ENCODE measurements around the gene CEBPG.

CEBPG gene

DNA sequence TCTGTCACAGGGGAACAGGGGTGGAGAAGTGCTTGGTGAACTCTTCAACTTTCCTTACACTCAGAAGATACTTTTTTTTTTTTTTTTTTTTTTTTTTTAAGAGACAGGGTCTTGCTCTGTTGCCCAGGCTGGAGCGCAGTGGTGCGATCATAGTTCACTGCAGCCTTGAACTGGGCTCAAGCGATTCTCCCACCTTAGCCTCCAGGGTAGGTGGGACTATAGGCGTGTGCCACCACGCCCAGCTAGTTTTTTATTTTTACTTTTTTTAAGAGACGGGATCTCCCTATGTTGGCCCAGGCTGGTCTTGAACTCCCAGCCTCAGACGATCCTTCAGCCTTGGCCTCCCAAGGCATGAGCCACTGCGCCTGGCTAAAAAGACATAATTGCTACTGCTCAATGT lies 11.5 kb downstream of the CEBPG start:
- DNase-seq = no peak

DNA sequence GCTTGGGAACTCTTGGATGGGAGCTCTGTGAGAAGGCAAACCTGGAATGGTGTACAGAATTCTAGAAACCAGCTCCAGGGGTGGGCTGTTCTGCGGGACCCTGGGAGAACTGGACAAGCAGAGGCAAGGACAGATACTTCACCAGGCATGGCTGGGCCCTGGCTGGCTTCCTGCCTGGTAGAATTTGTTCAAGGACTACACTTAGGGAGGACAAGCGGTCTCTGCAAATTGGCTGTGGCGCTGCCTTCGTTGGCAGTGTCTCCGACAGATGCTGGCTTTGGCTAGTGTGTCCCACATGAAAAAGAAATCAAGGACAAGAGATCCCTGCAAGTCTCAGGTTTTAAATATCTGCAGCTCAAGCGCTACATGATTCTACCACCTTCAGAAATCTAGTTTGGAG lies 12.4 kb downstream of the CEBPG start:
- no peak for DNase-seq

DNA sequence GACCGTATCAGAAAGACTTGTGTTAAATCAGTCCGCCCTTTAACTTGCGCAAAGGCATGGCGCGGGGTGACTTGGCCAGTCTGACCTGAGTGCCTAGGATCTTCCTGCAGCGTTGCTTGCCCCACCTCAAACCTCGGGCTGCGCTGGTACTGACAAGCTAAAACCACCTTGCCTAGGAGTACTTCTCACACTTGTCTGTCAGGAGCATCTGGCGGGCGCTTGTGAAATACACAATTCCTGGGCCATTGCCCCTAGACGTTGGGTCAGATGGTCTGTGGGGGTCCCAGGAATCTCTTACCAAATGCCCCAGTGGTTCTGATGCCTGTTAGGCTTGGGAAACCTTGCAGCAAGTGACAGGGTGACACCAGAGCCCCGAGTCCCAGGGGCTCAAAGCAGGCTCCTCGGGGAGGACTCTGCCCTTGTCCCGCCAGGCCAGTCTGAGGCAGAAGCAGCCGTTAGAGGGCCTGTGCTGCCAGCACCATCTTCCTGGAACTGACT lies 12.9 kb downstream of the CEBPG start:
- no peak for DNase-seq

DNA sequence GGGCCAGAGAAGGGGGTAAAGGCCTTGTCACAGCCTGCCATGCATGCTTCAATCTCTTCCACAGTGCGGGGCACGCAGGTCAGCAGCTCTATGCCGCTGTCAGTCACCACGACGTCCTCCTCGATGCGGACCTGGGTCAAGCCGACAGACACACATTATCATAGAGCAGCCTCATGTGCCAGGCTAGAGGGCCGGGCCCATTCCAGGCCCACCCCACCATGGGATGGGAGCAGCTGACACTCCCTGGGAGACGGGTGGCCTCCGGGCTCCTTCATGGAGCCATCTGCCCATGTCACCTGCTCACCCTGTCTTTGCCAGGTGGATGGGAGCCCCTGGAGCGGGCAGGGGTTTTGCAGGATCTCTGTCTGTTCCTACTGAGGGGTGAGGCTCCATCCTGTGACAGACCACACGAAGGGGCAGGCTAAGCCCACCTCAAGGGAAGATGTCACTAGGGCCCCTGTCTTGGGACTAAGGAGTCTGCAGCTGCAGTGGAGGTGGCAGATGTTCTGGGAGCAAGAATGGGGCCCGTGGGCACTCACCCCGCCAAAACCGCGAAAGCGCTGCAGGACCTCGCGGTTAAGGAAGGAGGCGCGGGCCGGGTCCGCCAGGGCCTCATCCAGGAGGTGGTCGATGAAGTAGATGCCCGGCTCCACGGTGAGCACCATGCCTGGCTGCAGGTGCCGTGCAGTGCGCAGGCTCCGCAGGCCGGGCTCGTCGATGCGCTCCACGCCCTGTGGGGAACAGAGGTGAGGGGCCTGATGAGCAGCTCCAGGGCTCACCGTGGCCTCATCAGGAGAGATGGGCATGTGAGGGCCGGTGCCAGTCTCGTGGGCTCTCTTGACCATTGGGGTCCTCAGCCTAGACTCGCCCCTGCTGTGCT lies 14.1 kb downstream of the CEBPG start:
- DNase-seq = no peak

DNA sequence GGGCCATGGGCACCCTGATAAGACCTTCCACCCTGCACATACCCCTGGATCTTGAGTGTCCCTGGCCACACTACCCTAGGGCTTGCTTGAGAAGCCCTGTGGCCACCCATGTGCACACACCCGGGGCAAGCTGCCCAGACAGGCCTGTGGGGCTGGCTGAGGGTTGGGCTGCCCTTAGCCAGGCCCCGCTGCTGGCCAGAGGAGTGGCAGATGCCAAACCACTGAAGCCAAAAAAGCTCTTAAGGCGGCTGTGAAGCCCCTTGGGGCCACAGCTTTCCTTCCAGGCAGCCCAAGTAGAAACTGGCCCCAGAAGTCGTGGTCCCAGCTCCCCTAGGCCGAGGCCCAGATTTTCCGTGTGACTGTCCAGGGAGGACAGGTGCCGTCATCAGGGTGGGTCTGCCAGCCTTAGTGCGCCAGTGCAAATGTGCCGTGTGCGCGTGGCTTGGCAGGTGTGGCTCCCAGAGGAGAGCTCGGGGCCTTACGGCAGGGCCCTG lies 14.8 kb downstream of the CEBPG start:
- no peak for DNase-seq

DNA sequence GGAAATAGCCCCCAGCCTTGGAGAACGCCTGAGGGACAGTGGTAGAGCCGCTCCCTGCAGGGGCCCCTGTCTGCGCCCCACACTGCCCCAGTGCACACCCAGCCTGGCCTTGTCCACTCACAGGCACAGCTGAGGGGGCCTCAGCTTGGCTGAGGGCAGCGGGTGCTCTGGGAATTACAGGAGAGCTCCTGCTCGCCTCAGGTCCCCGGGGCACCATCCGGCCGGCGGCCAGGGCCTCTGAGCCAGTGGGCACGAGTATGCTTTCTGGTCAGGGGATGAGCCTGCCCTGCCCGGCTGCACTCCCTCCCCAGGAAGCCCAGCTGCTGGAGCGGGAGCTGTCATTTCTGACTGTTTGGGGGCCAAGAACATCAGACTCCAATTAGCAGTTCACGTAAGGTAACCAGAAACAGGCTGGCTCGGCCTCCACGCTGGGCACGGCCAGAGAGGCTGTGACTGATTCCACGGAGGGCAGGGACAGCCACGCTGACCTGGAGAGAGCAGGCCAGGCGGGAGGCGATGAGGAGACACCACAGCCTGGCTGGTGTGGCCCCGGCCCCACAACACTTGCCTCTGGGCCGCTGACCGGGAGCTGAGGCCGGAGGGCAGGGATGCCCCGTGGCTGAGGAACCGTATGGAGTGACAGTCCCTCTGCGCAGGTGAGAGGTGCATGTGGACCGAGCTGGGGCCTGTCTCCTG lies 15.4 kb downstream of the CEBPG start:
- DNase-seq = no peak

DNA sequence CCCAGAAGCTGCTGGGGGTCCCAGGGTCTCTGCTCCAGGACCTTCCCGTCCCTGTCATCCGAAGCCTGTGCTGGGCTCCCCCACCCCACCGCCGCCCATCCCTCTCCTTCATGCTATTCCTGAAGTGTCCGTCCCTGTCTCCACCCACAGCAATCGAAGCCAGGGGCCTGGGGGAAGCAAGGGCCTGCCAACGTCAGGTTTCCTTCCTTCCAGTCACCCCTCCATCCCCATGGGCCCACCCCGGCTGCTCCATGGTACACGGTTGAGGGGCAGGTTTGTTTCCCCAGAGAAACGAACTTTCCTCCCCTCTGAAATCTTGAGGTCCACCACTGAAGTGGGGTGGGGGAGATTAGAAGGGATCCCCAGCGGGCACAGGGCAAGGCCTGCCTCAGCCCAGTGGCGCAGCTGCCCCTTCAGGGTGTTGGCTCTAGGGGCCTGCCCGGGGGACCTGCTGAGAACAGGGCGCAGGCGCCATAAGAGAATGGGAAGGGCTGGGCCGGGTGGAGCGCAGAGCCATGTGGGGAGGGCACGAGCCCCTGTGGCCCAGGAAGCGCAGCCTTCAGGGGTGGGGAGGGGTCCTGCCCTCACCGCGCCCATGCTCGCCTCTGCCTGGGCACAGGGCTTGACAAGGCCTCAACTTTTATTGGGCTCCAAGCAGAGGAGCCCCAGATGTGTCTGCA lies 16.1 kb downstream of the CEBPG start:
- DNase-seq = no peak

DNA sequence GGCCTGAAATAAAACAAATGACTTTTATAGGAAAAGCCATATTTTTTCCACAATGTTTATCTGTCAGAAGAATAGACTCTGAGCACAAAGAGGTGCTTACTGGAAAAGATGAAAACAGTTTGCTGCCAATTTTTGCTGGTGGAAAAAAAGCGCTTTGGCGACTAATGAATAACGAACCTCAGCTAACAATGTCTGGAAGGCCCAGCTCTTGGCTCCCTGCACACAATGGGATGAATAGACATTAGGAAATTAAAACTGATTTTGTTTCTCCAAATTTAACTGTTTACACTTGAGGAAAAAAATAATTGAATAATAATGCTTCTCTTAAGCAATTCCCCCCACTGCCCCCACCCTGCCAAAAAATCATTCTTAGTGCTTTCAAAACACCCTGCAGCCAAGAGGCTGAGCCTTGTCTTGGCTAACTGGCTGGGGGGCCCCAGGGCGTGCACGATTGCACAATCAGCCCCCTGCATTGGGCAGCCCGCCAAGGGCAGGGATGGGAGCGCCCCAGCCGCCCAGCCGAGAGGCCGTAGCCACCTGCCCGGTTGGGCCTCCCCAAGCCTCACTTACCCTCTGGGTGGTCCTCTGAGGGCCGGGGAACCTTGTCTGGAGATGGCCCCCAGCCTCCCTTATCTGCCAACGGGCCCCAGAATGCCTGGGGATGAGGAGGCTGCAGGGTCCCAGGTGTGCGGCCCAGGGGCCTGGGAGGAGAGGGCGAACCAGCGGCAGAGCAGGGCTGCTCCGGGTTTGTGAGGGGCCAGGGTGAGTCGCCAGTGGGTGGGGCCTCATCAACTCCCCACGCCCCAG lies 16.8 kb downstream of the CEBPG start:
- no peak for DNase-seq

DNA sequence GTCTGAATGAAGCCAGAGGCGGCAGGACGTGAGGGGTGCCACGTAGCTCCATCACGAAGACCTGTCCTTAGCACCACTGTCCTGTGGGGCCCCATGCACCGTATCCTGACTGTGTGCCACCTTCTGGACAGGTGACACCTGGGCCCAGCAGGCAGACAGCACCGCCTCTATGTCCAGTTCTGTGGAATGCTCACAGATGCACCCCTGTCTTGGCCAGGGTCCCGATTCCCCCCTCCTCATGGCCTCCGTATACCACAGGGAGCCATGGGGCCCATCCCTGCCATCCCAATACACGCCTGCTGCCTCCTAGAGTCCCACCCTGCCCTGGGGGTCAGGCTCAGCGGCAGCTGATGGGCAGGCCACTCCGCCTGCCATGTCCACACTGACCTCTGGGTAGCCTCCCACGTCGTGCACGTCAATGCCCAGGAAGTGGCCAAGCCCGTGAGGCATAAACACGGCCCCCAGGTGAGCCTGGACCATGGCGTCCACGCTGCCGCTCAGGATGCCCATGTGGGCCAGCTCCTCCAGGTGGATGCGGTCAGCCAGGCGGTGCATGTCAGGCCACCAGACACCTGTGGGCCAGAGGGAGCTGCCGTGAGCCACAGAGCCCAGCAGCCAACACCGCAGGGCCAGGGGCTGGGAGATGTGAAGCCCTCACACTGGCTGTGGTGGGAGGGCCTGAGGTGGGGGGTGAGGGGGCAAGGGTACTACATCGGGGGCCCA lies 17.6 kb downstream of the CEBPG start:
- no peak for DNase-seq

DNA sequence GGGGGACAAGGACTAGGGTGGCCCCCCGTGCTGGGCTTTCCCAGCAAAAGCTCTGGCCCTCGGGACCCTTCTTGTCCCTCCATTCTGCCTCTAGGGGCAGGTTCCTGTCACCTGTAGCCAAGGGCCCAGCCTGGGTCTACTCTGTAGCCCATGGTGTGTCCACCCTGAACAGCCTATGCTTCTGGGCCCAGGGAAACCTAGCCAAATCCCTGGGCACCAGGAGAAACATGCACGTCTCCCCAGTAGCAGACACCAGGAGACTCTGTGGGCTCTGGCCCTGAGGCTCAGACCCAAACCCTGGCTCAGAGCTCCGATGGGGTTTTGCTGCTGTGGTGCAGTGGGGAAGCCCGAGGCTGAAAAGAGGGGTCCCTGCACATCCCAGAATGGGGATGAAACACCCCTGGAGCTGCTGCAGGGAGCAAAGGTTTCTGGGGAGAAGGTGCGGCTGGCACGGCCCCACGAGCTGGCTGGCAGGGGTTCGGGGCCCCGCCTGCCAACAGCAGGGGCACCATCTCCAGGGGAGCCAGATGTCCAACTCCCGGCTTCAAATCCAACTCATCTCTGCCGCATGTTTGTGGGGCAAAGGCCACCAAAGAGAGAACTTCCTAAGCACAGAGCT lies 18.2 kb downstream of the CEBPG start:
- no peak for DNase-seq

DNA sequence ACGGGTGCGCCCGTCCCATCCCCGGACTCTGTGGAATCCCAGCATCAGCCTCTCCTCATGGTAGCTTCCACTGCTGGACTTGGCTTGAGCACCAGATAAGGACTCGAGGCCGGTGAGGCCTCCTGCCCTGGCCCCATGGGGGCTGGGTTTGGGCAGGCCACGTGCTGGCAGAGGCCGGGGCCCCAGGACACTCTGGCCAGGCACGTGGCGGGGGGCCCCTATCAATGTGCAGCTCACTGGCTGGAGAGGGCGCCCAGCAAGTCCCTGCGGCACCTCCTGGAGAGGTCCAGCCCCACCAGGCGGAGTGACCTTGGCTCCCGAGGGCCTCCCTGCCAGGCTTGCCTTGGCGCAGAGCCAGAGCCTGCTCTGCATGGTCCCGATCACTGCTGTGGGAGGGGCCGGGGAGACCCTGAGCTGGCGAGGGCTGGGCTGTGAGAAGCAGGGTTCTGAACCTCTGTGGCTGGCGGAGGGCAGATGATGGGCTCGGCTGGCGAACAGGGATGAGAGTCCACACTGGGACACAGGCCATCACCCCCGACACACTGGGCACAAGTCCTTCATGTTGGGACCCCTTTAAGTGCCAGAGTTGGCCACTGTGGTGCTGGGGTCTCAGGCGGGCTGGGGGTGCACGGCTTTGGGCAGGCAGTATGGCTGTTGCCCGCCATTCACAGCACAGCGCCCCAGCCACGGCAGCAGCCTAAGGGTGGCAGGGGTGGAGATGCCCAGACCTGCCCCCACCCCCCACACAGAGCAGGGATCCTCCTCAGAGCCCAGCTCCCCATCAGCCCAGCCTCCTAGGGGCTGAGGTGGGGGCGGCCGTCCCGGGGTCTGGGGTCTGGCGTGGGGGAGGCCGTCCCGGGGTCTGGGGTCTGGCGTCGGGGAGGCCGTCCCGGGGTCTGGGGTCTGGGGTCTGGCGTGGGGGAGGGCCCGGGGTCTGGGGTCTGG lies 19.1 kb downstream of the CEBPG start:
- no peak for DNase-seq

DNA sequence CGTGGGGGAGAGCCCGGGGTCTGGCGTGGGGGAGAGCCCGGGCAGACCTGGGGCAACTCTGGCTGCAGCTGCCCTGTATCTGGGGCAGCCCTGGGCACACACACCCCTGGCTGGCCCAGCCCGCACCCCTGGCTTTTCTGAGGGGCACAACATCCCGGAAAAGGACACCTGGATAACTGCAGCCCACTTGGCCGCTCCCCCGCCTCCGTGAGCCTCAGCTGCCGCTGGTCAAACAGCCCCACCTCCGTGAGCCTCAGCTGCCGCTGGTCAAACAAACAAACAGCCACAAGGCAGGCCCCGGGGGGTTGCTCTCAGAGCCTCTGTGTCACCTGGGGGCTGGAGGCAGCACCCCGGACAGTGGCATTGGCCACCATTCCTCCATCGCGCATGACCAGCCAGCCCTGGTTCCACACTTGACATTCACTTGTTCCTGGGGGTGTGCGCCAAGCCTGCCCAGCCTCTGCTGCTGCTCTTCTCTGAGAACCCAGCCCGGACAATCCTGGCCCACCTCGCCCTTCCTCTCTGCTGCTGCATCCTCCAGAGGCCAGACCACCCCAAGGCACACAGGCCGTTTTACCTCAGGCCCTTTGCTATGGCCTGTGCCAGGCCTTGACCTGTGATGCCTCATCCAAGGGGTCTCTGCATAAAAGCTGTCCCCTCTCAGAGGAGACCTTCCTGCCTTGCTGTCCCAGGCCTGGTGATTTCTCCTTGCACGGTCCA lies 19.9 kb downstream of the CEBPG start:
- no peak for DNase-seq

DNA sequence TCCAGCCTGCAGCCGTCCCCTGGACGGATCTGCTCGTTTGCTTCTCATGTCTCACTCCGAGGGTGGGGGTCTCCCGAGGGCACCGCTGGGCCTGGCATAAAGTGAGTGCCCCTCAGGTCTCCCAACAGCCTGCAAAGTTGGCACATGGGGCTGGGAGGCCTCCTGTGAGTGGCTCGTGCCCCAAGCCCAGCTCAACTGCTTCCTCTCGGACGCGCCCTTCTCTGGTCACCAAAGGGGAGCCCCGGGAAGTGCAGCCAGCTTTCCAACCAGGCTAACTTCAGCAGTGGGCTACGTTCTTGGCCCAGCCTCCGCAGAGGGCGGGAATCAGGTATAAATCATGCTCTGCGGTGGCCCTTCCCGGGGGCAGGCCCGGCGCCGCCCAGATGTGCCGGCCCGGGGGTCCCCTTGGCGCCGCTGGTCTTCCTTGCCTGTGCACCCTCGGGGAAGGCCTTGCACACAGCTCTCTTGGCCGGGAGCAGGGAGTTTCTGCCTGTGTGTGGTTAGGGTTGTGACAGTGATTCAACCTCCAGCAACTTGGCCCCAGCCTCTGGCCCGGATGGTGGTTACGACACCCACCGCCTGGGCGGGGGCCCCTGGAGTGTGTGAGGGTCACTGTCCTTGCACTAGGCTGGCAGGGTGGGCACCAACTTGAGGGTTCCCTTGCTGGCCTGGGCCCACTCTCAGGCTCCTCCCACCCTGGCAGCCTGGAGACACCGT lies 20.7 kb downstream of the CEBPG start:
- no peak for DNase-seq

DNA sequence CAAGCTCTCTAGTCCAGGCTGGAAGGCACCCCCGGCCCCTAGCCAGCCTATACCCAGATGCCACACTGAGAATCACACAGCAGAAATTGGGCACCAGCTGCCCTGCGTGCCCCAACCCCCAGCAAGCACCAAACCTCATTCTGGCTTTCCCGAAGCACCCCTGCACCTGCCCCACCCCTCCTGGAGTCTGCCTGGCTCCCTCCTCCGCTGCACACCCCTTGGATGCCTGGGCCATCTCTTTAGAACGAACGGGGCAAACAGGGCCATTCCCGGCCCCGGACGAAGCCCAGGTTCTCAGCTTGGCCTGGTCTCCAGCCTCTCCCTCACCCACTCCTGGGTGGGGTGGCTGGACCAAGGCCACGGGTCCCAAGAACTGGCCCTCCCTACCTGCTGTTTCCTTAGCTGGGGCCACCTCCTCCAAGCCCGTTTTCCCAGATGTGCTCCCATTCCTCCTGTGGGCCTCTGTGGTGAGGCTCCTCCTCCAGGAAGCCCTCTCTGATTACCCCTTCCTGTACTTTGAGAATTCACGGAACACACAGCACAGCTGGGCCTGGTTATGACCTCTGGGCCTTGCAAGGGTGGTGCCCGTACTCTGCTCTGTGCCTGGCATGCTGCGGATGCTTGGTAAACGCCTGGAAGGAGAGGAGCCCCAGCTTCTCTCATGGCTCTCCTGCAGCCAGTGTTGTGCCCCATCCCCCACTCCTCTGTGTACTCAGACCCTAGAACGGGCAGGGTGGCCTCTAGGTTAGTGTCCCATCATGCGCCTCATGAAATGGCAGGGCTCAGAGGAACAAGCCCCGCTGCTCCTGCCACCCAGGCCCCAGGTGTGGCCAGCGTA lies 21.4 kb downstream of the CEBPG start:
- DNase-seq = no peak

DNA sequence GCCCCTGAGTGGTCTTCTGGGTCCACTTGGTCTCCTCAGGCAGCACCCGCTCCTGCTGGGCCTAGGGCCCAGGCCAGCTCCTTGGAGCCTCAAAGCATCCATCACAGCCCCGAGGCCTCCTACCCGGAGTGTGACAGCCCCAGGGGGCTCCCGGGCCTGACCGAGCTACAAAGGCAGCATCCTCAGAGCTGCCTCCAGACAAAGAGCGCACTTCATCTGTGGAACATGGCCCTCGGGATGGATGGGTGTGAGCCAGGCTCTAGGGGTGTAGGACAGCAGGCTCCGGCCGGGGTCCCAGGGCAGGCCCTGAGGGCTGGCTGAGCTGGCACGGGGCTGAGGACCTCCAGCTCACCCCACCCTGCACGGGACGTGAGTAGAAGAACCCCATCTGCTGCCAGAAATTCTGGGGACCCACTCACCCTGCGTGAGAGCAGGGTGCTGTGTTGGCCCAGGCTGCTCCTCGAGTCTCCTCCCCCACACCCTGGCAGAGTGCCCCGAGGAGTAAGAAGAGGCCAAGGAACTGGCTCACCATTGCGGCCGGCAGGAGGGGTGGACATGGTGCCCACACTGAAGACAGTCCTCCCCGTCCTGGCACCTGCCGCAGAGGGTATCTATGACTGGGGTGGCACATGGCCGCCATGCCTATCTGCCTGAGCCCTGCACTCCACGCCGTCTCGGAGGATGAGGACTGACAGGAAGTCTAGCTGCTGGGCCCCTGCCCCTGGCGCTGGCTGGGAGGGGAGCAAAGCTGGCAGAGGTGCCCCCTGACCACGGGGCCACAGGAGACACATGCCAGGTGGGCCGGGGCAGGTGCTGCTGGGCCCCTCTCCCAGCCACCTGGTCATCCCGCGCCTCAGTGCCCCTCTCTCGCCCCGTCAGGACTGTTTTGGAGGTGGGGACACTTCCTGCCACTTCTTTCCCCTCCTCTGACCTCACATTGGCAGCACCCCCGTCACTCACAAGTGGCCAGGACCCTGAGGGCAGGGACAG lies 22.3 kb downstream of the CEBPG start:
- no peak for DNase-seq

DNA sequence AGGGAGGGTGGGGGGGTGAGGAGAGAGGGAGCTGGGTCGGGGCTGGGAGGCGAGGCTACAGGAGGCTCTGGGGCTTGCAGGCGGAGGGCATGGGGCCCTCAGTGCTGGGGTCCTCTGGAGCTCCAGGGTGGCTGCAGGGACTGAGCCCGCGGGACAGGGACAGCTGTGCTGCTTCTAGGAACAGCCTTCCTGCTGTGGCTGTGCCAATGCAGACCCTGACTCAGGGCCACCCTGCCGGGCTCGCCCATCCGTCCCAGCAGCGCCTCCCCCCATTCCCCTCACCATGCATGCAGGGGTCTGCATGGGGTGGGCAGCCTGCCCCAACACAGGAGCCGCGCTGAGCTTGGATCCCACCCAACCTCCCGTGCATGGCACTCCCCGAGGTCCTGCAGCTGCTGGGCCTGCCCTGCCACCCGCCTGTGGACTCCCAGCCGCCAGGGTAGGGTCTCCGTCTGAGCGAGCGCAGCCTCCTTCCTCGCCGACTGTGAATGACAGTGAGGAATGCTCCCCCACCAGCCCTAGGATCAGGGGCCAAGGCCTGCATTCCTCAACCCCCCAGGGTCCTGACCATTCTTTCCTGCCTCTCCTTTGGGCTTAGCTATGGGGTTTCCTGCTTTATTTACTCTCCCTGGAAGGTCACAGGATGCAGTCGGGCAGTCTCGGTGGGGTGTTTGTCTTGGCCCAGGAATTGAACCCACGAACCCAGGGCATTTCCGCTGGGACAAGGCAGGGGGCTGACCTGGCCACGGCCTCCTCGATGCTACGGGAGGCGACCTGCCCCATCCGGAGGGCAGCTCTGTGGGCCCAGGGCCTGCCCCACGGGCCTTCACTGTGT lies 23.4 kb downstream of the CEBPG start:
- no peak for DNase-seq

Data from NCI-H187 (cell line).